HepG2 (cell line): ENCODE measurements around the gene ATG4D. TPM values are rescaled to one million over a fixed set of nuclear protein-coding genes. Genes with fewer than 3 reads are reported as not detected.

Source experiments
- CC2D1A ChIP-seq: sonication (generic); formaldehyde crosslinking; IDR thresholded peaks from 2 replicates; pipeline ENCODE4 v1.8.1; 2023; ENCODE audit warnings: mild to moderate bottlenecking, missing genetic modification reagents
- EP300 ChIP-seq, 3 experiments: sonication (generic) in 1 of 3; formaldehyde crosslinking in 1 of 3; IDR thresholded peaks; 2 replicates each; pipeline versions ENCODE4 v1.5.1 to v1.6.1; 2011 to 2020; ENCODE audit warnings: low read depth in 2 of 3, low read length in 2 of 3, borderline replicate concordance in 1 of 3, improper control_type of control experiment in 1 of 3, mild to moderate bottlenecking in 1 of 3, missing genetic modification reagents in 1 of 3, moderate library complexity in 1 of 3
- MXD4 ChIP-seq: IDR thresholded peaks from 2 replicates; pipeline ENCODE4 v1.6.1; 2016; ENCODE audit warnings: mild to moderate bottlenecking, missing biosample characterization, missing genetic modification reagents
- RBFOX2 ChIP-seq: fragments of 200-400 bp; formaldehyde crosslinking; IDR thresholded peaks from 2 replicates; pipeline ENCODE4 v1.6.1; 2017; ENCODE audit warnings: low read depth, mild to moderate bottlenecking, low read length
- RBM39 ChIP-seq: fragments of 200-400 bp; formaldehyde crosslinking; IDR thresholded peaks from one replicate; pipeline ENCODE4 v1.6.1; 2018; ENCODE audit warnings: antibody characterized with exemption, mild to moderate bottlenecking, low read depth, low read length; ENCODE audit not compliant: poor library complexity, severe bottlenecking
- SOX13 ChIP-seq, 3 experiments: fragments of 450-650 bp in 1 of 3; sonication (generic) in 1 of 3; formaldehyde crosslinking in 1 of 3; IDR thresholded peaks in 2 of 3; conservative IDR thresholded peaks in 1 of 3; 2 replicates each; pipeline versions ENCODE4 v1.5.0 to v1.6.1; 2016 to 2020; ENCODE audit warnings: antibody characterized with exemption in 1 of 3, mild to moderate bottlenecking in 1 of 3, missing compliant biosample characterization in 1 of 3, missing genetic modification reagents in 1 of 3, moderate library complexity in 1 of 3
- YEATS4 ChIP-seq: sonication (generic); formaldehyde crosslinking; IDR thresholded peaks from 2 replicates; pipeline ENCODE4 v1.4.0; 2020; ENCODE audit warnings: missing genetic modification reagents, borderline replicate concordance
- ZBTB7B ChIP-seq: sonication (generic); formaldehyde crosslinking; IDR thresholded peaks from 2 replicates; pipeline ENCODE4 v1.4.0; 2020; ENCODE audit warnings: missing genetic modification reagents
- ZNF101 ChIP-seq: sonication (generic); formaldehyde crosslinking; IDR thresholded peaks from 2 replicates; pipeline ENCODE4 v1.4.0; 2020; ENCODE audit warnings: mild to moderate bottlenecking, low read depth, missing genetic modification reagents, borderline replicate concordance
- ZNF235 ChIP-seq: sonication (generic); formaldehyde crosslinking; IDR thresholded peaks from 2 replicates; pipeline ENCODE4 v1.8.1; 2023; ENCODE audit warnings: mild to moderate bottlenecking, missing genetic modification reagents, borderline replicate concordance
- ZNF263 ChIP-seq: sonication (generic); formaldehyde crosslinking; IDR thresholded peaks from 2 replicates; pipeline ENCODE4 v1.4.0; 2020; ENCODE audit warnings: missing genetic modification reagents
- ZNF441 ChIP-seq: sonication (generic); formaldehyde crosslinking; IDR thresholded peaks from 2 replicates; pipeline ENCODE4 v1.7.0; 2021; ENCODE audit warnings: missing genetic modification reagents, borderline replicate concordance
- ZNF605 ChIP-seq: sonication (generic); formaldehyde crosslinking; IDR thresholded peaks from 2 replicates; pipeline ENCODE4 v1.8.0; 2022; ENCODE audit warnings: mild to moderate bottlenecking, missing genetic modification reagents
- ZNF766 ChIP-seq: sonication (generic); formaldehyde crosslinking; IDR thresholded peaks from 2 replicates; pipeline ENCODE4 v1.5.0; 2020; ENCODE audit warnings: missing genetic modification reagents, borderline replicate concordance
- ZNF784 ChIP-seq: sonication (generic); formaldehyde crosslinking; IDR thresholded peaks from 2 replicates; pipeline ENCODE4 v1.5.1; 2020; ENCODE audit warnings: missing genetic modification reagents, mild to moderate bottlenecking, borderline replicate concordance
- ZNF83 ChIP-seq: sonication (generic); formaldehyde crosslinking; IDR thresholded peaks from 2 replicates; pipeline ENCODE4 v1.4.0; 2020; ENCODE audit warnings: missing genetic modification reagents, mild to moderate bottlenecking, borderline replicate concordance
- polyA plus RNA-seq, 8 experiments: library from polyadenylated mRNA; depleted of rRNA in 3 of 8; stranded (reverse) in 7 of 8; unstranded in 1 of 8; fragments of >200 nt; fragmentation: Illumina TruSeq in 4 of 8; extraction: Trizol in 4 of 8; gene quantifications; 2 replicates each; pipeline versions ENCODE4 v1.2.1 to v1.2.3, GENCODE V29; 2011 to 2016; ENCODE audit warnings: low read depth in 4 of 8, missing spikeins in 1 of 8, mixed read lengths in 1 of 8; ENCODE audit not compliant: insufficient read depth in 1 of 8
- total RNA-seq, 5 experiments: library from RNA; depleted of rRNA; stranded (reverse); fragments of >200 nt; fragmentation: Illumina TruSeq; extraction: Trizol; gene quantifications; 2 replicates each; pipeline ENCODE4 v1.2.3, GENCODE V29; 2016; ENCODE audit warnings: low read depth in 1 of 5
- TF ChIP-seq, protein P1 (sequence below): IDR thresholded peaks from 2 replicates; pipeline ENCODE4 v1.6.1; 2016; ENCODE audit warnings: missing biosample characterization, missing genetic modification reagents, low read depth
- TF ChIP-seq, protein P2 (sequence below): sonication (generic); formaldehyde crosslinking; IDR thresholded peaks from 2 replicates; pipeline ENCODE4 v1.4.0; 2020; ENCODE audit warnings: missing genetic modification reagents, borderline replicate concordance
- TF ChIP-seq, protein P3 (sequence below): sonication (generic); formaldehyde crosslinking; IDR thresholded peaks from 2 replicates; pipeline ENCODE4 v1.4.0; 2020; ENCODE audit warnings: missing genetic modification reagents, borderline replicate concordance

ATG4D gene
- total and polyA plus RNA-seq, 2 of the 13 experiments (the other 11 are each of a cell fraction or from before 2014, with no cell fraction given) = 17.8 to 19.0 TPM

DNA sequence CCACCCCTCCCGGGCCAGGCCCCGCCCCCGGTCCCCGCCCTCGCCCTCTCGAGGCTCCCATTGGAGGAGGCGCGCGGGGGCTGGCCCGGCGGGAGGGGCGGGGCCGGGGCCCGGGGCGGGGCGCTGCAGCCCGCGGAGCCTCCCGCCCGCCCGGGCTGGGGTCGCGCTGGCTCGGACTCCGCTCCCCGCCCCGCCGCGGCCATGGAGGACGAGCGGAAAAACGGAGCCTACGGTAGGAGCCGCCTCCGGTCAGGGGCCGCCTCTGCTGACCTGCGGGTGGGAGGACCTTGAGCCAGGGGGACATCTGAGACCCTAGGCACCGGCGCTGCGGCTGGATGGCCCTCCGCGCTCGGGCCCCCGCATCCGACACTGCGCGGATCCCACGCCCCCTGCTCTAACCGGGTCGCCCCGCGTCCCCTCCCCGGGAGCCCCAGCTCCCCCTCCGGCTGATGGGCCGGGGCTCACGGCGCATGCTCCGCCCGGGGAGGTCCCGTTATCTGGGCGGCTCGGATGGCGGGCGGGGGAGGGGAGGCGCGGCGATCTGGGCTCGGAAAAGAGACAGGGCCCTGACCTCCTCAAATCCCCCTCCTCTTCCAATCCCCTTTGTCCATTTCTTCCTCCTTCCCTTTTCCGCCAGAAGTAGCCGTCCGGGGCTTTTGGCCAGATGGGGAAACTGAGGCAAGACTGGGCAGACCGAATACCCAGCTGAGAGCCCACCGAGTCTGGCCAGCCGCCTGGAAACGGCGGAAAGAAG is 58.8 kb downstream of the ATG4D start (continued):
- TF ChIP-seq, protein P1, sequence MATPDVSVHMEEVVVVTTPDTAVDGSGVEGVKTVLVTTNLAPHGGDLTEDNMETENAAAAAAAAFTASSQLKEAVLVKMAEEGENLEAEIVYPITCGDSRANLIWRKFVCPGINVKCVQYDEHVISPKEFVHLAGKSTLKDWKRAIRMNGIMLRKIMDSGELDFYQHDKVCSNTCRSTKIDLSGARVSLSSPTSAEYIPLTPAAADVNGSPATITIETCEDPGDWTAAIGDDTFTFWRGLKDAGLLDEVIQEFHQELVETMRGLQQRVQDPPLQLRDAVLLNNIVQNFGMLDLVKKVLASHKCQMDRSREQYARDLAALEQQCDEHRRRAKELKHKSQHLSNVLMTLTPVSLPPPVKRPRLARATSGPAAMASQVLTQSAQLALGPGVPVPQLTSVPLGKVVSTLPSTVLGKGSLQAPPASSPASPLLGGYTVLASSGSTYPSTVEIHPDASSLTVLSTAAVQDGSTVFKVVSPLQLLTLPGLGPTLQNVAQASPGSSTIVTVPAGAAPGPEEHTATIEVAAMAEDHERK (CRISPR knock-in tag) = no peak
- TF ChIP-seq ZNF235 (CRISPR knock-in tag) = 0 out of 2 replicates have a peak, but pooled peaks have one; percentile 35
- no peak for TF ChIP-seq CC2D1A (CRISPR knock-in tag)
- TF ChIP-seq ZBTB7B (CRISPR knock-in tag) = 0 out of 2 replicates have a peak, but pooled peaks have one; percentile 54
- TF ChIP-seq MXD4 (CRISPR knock-in tag) = no peak
- TF ChIP-seq ZNF263 (CRISPR knock-in tag) = no peak
- TF ChIP-seq, protein P2, sequence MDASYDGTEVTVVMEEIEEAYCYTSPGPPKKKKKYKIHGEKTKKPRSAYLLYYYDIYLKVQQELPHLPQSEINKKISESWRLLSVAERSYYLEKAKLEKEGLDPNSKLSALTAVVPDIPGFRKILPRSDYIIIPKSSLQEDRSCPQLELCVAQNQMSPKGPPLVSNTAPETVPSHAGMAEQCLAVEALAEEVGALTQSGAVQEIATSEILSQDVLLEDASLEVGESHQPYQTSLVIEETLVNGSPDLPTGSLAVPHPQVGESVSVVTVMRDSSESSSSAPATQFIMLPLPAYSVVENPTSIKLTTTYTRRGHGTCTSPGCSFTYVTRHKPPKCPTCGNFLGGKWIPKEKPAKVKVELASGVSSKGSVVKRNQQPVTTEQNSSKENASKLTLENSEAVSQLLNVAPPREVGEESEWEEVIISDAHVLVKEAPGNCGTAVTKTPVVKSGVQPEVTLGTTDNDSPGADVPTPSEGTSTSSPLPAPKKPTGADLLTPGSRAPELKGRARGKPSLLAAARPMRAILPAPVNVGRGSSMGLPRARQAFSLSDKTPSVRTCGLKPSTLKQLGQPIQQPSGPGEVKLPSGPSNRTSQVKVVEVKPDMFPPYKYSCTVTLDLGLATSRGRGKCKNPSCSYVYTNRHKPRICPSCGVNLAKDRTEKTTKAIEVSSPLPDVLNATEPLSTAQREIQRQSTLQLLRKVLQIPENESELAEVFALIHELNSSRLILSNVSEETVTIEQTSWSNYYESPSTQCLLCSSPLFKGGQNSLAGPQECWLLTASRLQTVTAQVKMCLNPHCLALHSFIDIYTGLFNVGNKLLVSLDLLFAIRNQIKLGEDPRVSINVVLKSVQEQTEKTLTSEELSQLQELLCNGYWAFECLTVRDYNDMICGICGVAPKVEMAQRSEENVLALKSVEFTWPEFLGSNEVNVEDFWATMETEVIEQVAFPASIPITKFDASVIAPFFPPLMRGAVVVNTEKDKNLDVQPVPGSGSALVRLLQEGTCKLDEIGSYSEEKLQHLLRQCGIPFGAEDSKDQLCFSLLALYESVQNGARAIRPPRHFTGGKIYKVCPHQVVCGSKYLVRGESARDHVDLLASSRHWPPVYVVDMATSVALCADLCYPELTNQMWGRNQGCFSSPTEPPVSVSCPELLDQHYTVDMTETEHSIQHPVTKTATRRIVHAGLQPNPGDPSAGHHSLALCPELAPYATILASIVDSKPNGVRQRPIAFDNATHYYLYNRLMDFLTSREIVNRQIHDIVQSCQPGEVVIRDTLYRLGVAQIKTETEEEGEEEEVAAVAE (CRISPR knock-in tag) = no peak
- TF ChIP-seq ZNF766 (CRISPR knock-in tag) = no peak
- TF ChIP-seq, protein P3, sequence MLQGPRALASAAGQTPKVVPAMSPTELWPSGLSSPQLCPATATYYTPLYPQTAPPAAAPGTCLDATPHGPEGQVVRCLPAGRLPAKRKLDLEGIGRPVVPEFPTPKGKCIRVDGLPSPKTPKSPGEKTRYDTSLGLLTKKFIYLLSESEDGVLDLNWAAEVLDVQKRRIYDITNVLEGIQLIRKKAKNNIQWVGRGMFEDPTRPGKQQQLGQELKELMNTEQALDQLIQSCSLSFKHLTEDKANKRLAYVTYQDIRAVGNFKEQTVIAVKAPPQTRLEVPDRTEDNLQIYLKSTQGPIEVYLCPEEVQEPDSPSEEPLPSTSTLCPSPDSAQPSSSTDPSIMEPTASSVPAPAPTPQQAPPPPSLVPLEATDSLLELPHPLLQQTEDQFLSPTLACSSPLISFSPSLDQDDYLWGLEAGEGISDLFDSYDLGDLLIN (CRISPR knock-in tag) = 0 out of 2 replicates have a peak, but pooled peaks have one; percentile 27
- TF ChIP-seq RBFOX2 = 0 out of 2 replicates have a peak, but pooled peaks have one; percentile 14
- peak; percentile 54; the same call in 1 of the 2 replicates for TF ChIP-seq YEATS4 (CRISPR knock-in tag)
- TF ChIP-seq ZNF101 (CRISPR knock-in tag) = no peak
- TF ChIP-seq EP300 (IDR thresholded peaks at IDR 0.05; ENCODE audit: low read depth in 2 of 2, low read length in 2 of 2) = no peak
- TF ChIP-seq EP300 (CRISPR knock-in tag; IDR thresholded peaks at IDR 0.05; ENCODE audit: borderline replicate concordance) = no peak
- TF ChIP-seq RBM39 = peak; percentile 48
- TF ChIP-seq ZNF83 (CRISPR knock-in tag) = no peak
- TF ChIP-seq SOX13 (IDR thresholded peaks at IDR 0.05) = no peak
- no peak for TF ChIP-seq SOX13 (CRISPR knock-in tag; conservative IDR thresholded peaks at IDR 0.05 in 1 of 2, IDR thresholded peaks at IDR 0.05 in 1 of 2)
- no peak for TF ChIP-seq ZNF784
- TF ChIP-seq ZNF605 (CRISPR knock-in tag) = no peak
- TF ChIP-seq ZNF441 (CRISPR knock-in tag) = peak; percentile 49; the same call in 1 of the 2 replicates
